Measurements from ENCODE around the gene SPAG7.
A peak's percentile ranks its signal among the peaks of the same experiment; 100 is the strongest.

GRCh38 chr17:4939796-4940554 is 27.6 kb downstream of the SPAG7 start, which contains the start of the genes RNF167 and SLC25A11:
- TF ChIP-seq TAF1 (IDR thresholded peaks at IDR 0.05; ENCODE audit: borderline replicate concordance, low read depth, low read length) (peak; percentile 46), CTCF (IDR thresholded peaks at IDR 0.05) (no peak)

Measured in SK-N-SH (cell line).